GM21737 (cell line): ENCODE measurements around the gene GPR4.
"Not testable (repeated sequence)": the region's sequence is repeated elsewhere in the genome, so short reads cannot be mapped to it uniquely, and the experiment has no call there.

Experiments used
- ATAC-seq: cut with Tn5 transposase; IDR thresholded peaks from one replicate; pipeline ENCODE4 v1.9.1; 2021; ENCODE audit warnings: mild to moderate bottlenecking, moderate library complexity; ENCODE audit not compliant: unreplicated experiment

The GPR4 gene

GRCh38 chr19:45623984-45624383 is 22.0 kb upstream of the GPR4 start:
- ATAC-seq, result no peak

- ATAC-seq, result no peak
Measured at GRCh38 chr19:45621976-45622503, 20.0 kb upstream of the GPR4 start.

- no peak for ATAC-seq
Measured at GRCh38 chr19:45621389-45621788, 19.4 kb upstream of the GPR4 start.

- no peak for ATAC-seq
Measured at GRCh38 chr19:45616704-45617017, 14.6 kb upstream of the GPR4 start.

- no peak for ATAC-seq
Measured at GRCh38 chr19:45615795-45616703, 14.0 kb upstream of the GPR4 start.

- ATAC-seq, result not testable (repeated sequence)
Measured at GRCh38 chr19:45615056-45615455, 13.0 kb upstream of the GPR4 start.

GRCh38 chr19:45613926-45614725 is 12.1 kb upstream of the GPR4 start:
- ATAC-seq, result peak; percentile 49

- ATAC-seq, result no peak
Measured at GRCh38 chr19:45608948-45609347, 6.9 kb upstream of the GPR4 start.

GRCh38 chr19:45607071-45608029 is 5.3 kb upstream of the GPR4 start:
- no peak for ATAC-seq

- no peak for ATAC-seq
Measured at GRCh38 chr19:45601115-45601514, 897 bp downstream of the GPR4 start.

GRCh38 chr19:45600340-45600885 is 1.6 kb downstream of the GPR4 start:
- no peak for ATAC-seq

GRCh38 chr19:45599286-45599685 is 2.7 kb downstream of the GPR4 start:
- ATAC-seq, result no peak

GRCh38 chr19:45598267-45599001 is 3.6 kb downstream of the GPR4 start:
- no peak for ATAC-seq

GRCh38 chr19:45597425-45598111 is 4.4 kb downstream of the GPR4 start:
- ATAC-seq, result no peak

GRCh38 chr19:45595814-45596213 is 6.2 kb downstream of the GPR4 start:
- ATAC-seq, result no peak

GRCh38 chr19:45593520-45593919 is 8.5 kb downstream of the GPR4 start:
- no peak for ATAC-seq

- no peak for ATAC-seq
Measured at GRCh38 chr19:45592366-45592765, 9.6 kb downstream of the GPR4 start.

GRCh38 chr19:45591638-45592005 is 10.4 kb downstream of the GPR4 start:
- ATAC-seq, result no peak

- ATAC-seq, result no peak
Measured at GRCh38 chr19:45591004-45591637, 10.9 kb downstream of the GPR4 start.
